Measurements from ENCODE around the gene HBA1. TPM values are rescaled to one million over a fixed set of nuclear protein-coding genes. Genes with fewer than 3 reads are reported as not detected.

Gene HBA1
- total and polyA plus RNA-seq, 9 of the 15 experiments (the other 6 are each of a cell fraction or from before 2014, with no cell fraction given) = 128 to 2,388 (median 380) TPM

GRCh38 chr16:180681-181564 is 4.4 kb downstream of the HBA1 start (continued):
- peak; percentile 100 for TF ChIP-seq ZNF511 (CRISPR knock-in tag; IDR thresholded peaks at IDR 0.05)
- TF ChIP-seq ZC3H4 (CRISPR knock-in tag; IDR thresholded peaks at IDR 0.05; ENCODE audit: borderline replicate concordance) = peak; percentile 60; the same call in 1 of the 2 replicates
- peak; percentile 70 for TF ChIP-seq POLR2A (conservative IDR thresholded peaks at IDR 0.05)
- TF ChIP-seq ZFP1 (CRISPR knock-in tag; IDR thresholded peaks at IDR 0.05) = no peak
- TF ChIP-seq BACH1 (tag; IDR thresholded peaks at IDR 0.05) = no peak
- peak; percentile 45; the same call in 1 of the 2 replicates for TF ChIP-seq ELF2 (CRISPR knock-in tag; IDR thresholded peaks at IDR 0.05)
- TF ChIP-seq SOX6 (IDR thresholded peaks at IDR 0.05) = peak; percentile 73
- TF ChIP-seq RNF219 (CRISPR knock-in tag; IDR thresholded peaks at IDR 0.05) = no peak
- TF ChIP-seq, protein P1, sequence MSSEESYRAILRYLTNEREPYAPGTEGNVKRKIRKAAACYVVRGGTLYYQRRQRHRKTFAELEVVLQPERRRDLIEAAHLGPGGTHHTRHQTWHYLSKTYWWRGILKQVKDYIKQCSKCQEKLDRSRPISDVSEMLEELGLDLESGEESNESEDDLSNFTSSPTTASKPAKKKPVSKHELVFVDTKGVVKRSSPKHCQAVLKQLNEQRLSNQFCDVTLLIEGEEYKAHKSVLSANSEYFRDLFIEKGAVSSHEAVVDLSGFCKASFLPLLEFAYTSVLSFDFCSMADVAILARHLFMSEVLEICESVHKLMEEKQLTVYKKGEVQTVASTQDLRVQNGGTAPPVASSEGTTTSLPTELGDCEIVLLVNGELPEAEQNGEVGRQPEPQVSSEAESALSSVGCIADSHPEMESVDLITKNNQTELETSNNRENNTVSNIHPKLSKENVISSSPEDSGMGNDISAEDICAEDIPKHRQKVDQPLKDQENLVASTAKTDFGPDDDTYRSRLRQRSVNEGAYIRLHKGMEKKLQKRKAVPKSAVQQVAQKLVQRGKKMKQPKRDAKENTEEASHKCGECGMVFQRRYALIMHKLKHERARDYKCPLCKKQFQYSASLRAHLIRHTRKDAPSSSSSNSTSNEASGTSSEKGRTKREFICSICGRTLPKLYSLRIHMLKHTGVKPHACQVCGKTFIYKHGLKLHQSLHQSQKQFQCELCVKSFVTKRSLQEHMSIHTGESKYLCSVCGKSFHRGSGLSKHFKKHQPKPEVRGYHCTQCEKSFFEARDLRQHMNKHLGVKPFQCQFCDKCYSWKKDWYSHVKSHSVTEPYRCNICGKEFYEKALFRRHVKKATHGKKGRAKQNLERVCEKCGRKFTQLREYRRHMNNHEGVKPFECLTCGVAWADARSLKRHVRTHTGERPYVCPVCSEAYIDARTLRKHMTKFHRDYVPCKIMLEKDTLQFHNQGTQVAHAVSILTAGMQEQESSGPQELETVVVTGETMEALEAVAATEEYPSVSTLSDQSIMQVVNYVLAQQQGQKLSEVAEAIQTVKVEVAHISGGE (CRISPR knock-in tag; IDR thresholded peaks at IDR 0.05) = no peak
- TF ChIP-seq CEBPG (CRISPR knock-in tag; IDR thresholded peaks at IDR 0.05) = peak; percentile 73
- no peak for TF ChIP-seq CEBPG (tag; conservative IDR thresholded peaks at IDR 0.05 in 1 of 2, IDR thresholded peaks at IDR 0.05 in 1 of 2)
- TF ChIP-seq GATAD2B (IDR thresholded peaks at IDR 0.05; ENCODE audit: borderline replicate concordance) = peak; percentile 68
- TF ChIP-seq FOXK2 (conservative IDR thresholded peaks at IDR 0.05 in 1 of 2, IDR thresholded peaks at IDR 0.05 in 1 of 2; ENCODE audit: low read depth in 2 of 2) = no peak
